Breast epithelium (tissue), 4 donors: ENCODE data around the gene BPTF. TPM values are rescaled to one million over a fixed set of nuclear protein-coding genes. Genes with fewer than 3 reads are reported as not detected.

Source experiments
- DNase-seq, 2 donors: peaks; one replicate each; pipeline ENCODE4 v3.0.0-alpha.2; 2019; ENCODE audit warnings: low spot score in 2 of 2
- H3K27ac ChIP-seq, 2 donors: fragments of 200-600 bp; sonication (generic) in 1 of 2; one replicate each; pipeline ENCODE4 v1.5.1; 2016 to 2019; ENCODE audit warnings: mild to moderate bottlenecking in 1 of 2
- H3K27me3 ChIP-seq, 2 donors: fragments of 200-600 bp; sonication (generic) in 1 of 2; one replicate each; pipeline versions ENCODE4 v1.5.1 to v1.6.0; 2017 to 2019; ENCODE audit warnings: control low read depth in 1 of 2, mild to moderate bottlenecking in 1 of 2
- H3K36me3 ChIP-seq: fragments of 200-600 bp; one replicate; pipeline ENCODE4 v1.5.1; 2019
- H3K4me1 ChIP-seq, 2 donors: fragments of 200-600 bp; sonication (generic); one replicate each; pipeline ENCODE4 v1.5.1; 2016 to 2019; ENCODE audit warnings: control low read depth in 1 of 2
- H3K4me3 ChIP-seq, 3 donors: fragments of 200-600 bp; sonication (generic); 1 replicate in 2 of 3; 2 replicates in 1 of 3; pipeline ENCODE4 v1.5.1; 2016 to 2019; ENCODE audit warnings: mild to moderate bottlenecking in 3 of 3, moderate library complexity in 2 of 3
- H3K9me3 ChIP-seq, 2 donors: fragments of 200-600 bp; sonication (generic) in 1 of 2; one replicate each; pipeline ENCODE4 v1.5.1; 2016 to 2019; ENCODE audit warnings: control low read depth in 1 of 2
- CTCF ChIP-seq, 3 donors: fragments of 450-650 bp; IDR thresholded peaks; one replicate each; pipeline ENCODE4 v1.5.1; 2016 to 2017; ENCODE audit warnings: antibody characterized with exemption in 3 of 3, mild to moderate bottlenecking in 3 of 3, moderate library complexity in 3 of 3
- POLR2A ChIP-seq: fragments of 450-650 bp; IDR thresholded peaks from one replicate; pipeline ENCODE4 v1.6.1; 2016; ENCODE audit warnings: antibody characterized with exemption, mild to moderate bottlenecking, moderate library complexity
- POLR2AphosphoS5 ChIP-seq, 3 donors: sonication (generic); formaldehyde crosslinking; IDR thresholded peaks; one replicate each; pipeline ENCODE4 v1.6.1; 2017; ENCODE audit warnings: antibody characterized with exemption in 3 of 3
- intact Hi-C: fragments of 100-400 bp; cut with DNase I; formaldehyde crosslinking; loops from one replicate; pipeline ENCODE4 v1.15.1; 2023; ENCODE audit warnings: low total_unique reads
- total RNA-seq, 3 donors: library from RNA; depleted of rRNA; stranded (reverse); fragments of >200 nt; gene quantifications; one replicate each; pipeline ENCODE4 v1.1.0, GENCODE V29; 2016

Gene BPTF
- total RNA-seq, 3 donors from 2014 or later: 97.6 to 142 (median 120) TPM

- Histone ChIP-seq H3K27ac (peak overlapping the region in 1 of 2 donors; percentile 4), H3K27me3 (no peaks in the 10 kb centered on the region), H3K4me3 (peak overlapping the region in 1 of 3 donors; percentile 37), H3K4me1 (peaks cover 0 to 15% of the 10 kb centered on the region in 2 donors), H3K36me3 (no peaks in the 10 kb centered on the region), H3K9me3 (no peaks in the 10 kb centered on the region)
- intact Hi-C loops: no loop called here
- no peak for DNase-seq
- TF ChIP-seq POLR2A (no peak), CTCF (IDR thresholded peaks at IDR 0.05) (no peak), POLR2AphosphoS5 (IDR thresholded peaks at IDR 0.05) (no peak)
Observed at GRCh38 chr17:67830440-67830839, 5.1 kb downstream of the BPTF start.

GRCh38 chr17:67831268-67831667 is 6.0 kb downstream of the BPTF start:
- TF ChIP-seq CTCF (IDR thresholded peaks at IDR 0.05) (no peak), POLR2AphosphoS5 (IDR thresholded peaks at IDR 0.05) (no peak), POLR2A (no peak)
- intact Hi-C loops: no loop called here
- Histone ChIP-seq H3K4me1 (peaks cover 0 to 15% of the 10 kb centered on the region in 2 donors), H3K27me3 (no peaks in the 10 kb centered on the region), H3K4me3 (peak overlapping the region in 1 of 3 donors; percentile 37), H3K9me3 (no peaks in the 10 kb centered on the region), H3K27ac (no peak overlapping the region), H3K36me3 (no peaks in the 10 kb centered on the region)
- no peak for DNase-seq

GRCh38 chr17:67833134-67833533 is 7.8 kb downstream of the BPTF start:
- no peaks in the 10 kb centered on the region for H3K9me3 ChIP-seq
- no peak overlapping the region for H3K27ac ChIP-seq
- no peaks in the 10 kb centered on the region for H3K27me3 ChIP-seq
- no peaks in the 10 kb centered on the region for H3K36me3 ChIP-seq
- no peak overlapping the region for H3K4me3 ChIP-seq
- intact Hi-C loops: no loop called here
- no peak for TF ChIP-seq POLR2A
- TF ChIP-seq POLR2AphosphoS5 (IDR thresholded peaks at IDR 0.05): no peak
- TF ChIP-seq CTCF (IDR thresholded peaks at IDR 0.05): no peak
- no peak for DNase-seq
- peaks cover 0 to 14% of the 10 kb centered on the region in 2 donors for H3K4me1 ChIP-seq

GRCh38 chr17:67833946-67834631 is 8.8 kb downstream of the BPTF start:
- no peaks in the 10 kb centered on the region for H3K36me3 ChIP-seq
- no peaks in the 10 kb centered on the region for H3K27me3 ChIP-seq
- TF ChIP-seq POLR2AphosphoS5 (IDR thresholded peaks at IDR 0.05) (no peak), POLR2A (no peak), CTCF (IDR thresholded peaks at IDR 0.05) (no peak)
- no peaks in the 10 kb centered on the region for H3K9me3 ChIP-seq
- peaks cover 0 to 10% of the 10 kb centered on the region in 2 donors for H3K4me1 ChIP-seq
- no peak overlapping the region for H3K27ac ChIP-seq
- intact Hi-C loops: no loop called here
- no peak overlapping the region for H3K4me3 ChIP-seq
- no peak for DNase-seq

GRCh38 chr17:67834634-67835033 is 9.3 kb downstream of the BPTF start:
- intact Hi-C loops: no loop called here
- no peak for DNase-seq
- Histone ChIP-seq H3K4me1 (peaks cover 0 to 5% of the 10 kb centered on the region in 2 donors), H3K27ac (no peak overlapping the region), H3K27me3 (no peaks in the 10 kb centered on the region), H3K9me3 (no peaks in the 10 kb centered on the region), H3K4me3 (no peak overlapping the region), H3K36me3 (no peaks in the 10 kb centered on the region)
- TF ChIP-seq CTCF (IDR thresholded peaks at IDR 0.05): no peak
- TF ChIP-seq POLR2AphosphoS5 (IDR thresholded peaks at IDR 0.05): no peak
- TF ChIP-seq POLR2A: no peak
